ENCODE results near the gene LEPROT. TPM values are rescaled to one million over a fixed set of nuclear protein-coding genes. Genes with fewer than 3 reads are reported as not detected.
"Not testable (repeated sequence)": the region's sequence is repeated elsewhere in the genome, so short reads cannot be mapped to it uniquely, and the experiment has no call there.

LEPROT gene
- total RNA-seq, 1 donor from 2014 or later, result 49.2 TPM

DNA sequence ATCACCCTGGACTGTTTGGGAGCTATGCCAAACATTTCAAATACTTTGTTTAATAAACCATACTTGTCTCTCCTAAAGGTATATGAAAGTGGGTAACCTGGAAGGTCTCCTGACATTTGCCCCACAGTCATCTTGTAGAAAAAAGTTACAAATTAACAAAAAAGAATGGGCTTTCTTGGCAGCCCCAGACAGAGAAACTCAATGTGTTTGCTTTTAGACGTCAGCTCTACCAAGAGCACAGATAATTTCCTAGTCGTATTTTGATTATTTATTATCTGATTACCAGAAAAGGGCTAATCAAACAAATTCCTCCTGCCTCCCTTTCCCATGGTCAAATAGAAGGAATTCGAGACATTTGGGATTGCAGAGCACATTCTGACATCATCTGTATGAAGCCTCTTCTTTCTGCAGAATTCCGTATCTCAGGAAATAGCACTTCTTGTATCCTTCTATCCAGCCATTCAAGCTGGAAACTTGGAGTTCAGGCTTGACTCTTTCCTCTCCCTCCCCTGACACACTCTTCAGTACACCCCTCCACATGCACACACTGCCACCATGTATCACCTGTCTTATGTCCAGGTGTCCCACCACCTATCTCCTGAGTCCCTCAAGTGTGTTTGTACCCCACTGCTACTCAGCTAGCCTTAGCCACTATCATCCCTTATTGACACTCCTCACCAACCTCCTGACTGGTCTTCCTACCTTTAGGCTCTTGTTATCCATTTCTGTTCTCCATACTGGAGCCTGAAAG, 42.8 kb upstream of the LEPROT start:
- H3K27me3 Mint-ChIP-seq (ENCODE audit: insufficient read depth, low read depth), result peaks cover 2% of the 10 kb centered on the region
- DNase-seq (ENCODE audit: low spot score), result no peak
- peaks cover 3% of the 10 kb centered on the region for H3K9me3 Mint-ChIP-seq
- no peak overlapping the region for H3K4me2 ChIP-seq
- no peaks in the 10 kb centered on the region for H3K36me3 Mint-ChIP-seq
- H3K9me3 ChIP-seq (ENCODE audit: low read depth), result no peaks in the 10 kb centered on the region
- no peaks in the 10 kb centered on the region for H3K27me3 ChIP-seq
- H2AFZ ChIP-seq (replicated peaks), result no peak overlapping the region
- no peak overlapping the region for H3K9ac ChIP-seq
- no peaks in the 10 kb centered on the region for H3K4me1 Mint-ChIP-seq
- no peaks in the 10 kb centered on the region for H3K79me2 ChIP-seq (ENCODE audit: low read depth)
- H3K36me3 ChIP-seq, result no peaks in the 10 kb centered on the region
- no peak overlapping the region for H3K27ac ChIP-seq
- no peaks in the 10 kb centered on the region for H3K4me1 ChIP-seq
- no peaks in the 10 kb centered on the region for H4K20me1 ChIP-seq (ENCODE audit: low read depth)
- H3K4me3 Mint-ChIP-seq, result no peak overlapping the region
- H3F3A ChIP-seq (ENCODE audit: low read depth), result no peaks in the 10 kb centered on the region
- no peak for TF ChIP-seq EZH2phosphoT487 (IDR thresholded peaks at IDR 0.05)
- no peak for TF ChIP-seq EZH2 (IDR thresholded peaks at IDR 0.05)
- TF ChIP-seq CTCF (IDR thresholded peaks at IDR 0.05), result no peak
- H3K4me3 ChIP-seq, result no peak overlapping the region
- H3K27ac Mint-ChIP-seq, result no peak overlapping the region

DNA sequence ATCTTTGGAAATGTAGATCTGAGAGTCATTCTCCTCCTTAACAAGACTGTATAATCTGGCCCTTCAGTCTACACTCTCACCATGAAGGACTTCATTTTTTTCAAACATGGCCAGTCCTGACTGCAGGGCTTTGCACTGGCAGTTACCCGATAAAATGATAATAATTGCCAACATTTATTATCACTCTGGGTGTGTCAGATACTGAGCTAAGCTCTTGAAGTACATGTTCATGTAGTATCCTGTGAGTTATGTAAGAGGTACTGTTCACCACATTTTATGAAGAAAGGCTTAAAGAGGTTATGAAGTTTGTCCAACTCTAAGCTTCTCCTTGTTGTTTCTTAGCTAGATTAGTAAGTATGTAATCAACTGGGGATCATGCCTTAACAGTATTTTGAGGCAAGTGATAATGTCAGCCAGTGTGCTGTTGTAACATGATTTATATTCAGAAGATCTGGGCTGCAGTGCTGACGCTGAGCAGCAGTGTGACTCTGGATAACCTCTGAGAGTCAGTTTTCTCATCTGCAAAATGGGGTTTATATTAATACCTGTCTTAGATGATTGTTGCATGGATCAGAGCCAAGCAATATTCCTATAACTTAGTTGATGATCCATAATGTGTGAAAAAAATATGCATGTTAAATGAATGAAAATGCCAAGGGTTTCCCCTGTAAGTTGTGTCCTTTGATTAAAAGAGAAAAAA, 42.1 kb upstream of the LEPROT start:
- no peak overlapping the region for H3K9ac ChIP-seq
- H3K9me3 ChIP-seq (ENCODE audit: low read depth), result no peaks in the 10 kb centered on the region
- Mint-ChIP-seq H3K27ac (no peak overlapping the region), H3K27me3 (ENCODE audit: insufficient read depth, low read depth) (peaks cover 2% of the 10 kb centered on the region), H3K9me3 (peaks cover 3% of the 10 kb centered on the region), H3K36me3 (no peaks in the 10 kb centered on the region), H3K4me1 (no peaks in the 10 kb centered on the region), H3K4me3 (no peak overlapping the region)
- H4K20me1 ChIP-seq (ENCODE audit: low read depth), result no peaks in the 10 kb centered on the region
- no peaks in the 10 kb centered on the region for H3K4me1 ChIP-seq
- no peaks in the 10 kb centered on the region for H3K79me2 ChIP-seq (ENCODE audit: low read depth)
- H3K36me3 ChIP-seq, result no peaks in the 10 kb centered on the region
- no peak overlapping the region for H2AFZ ChIP-seq (replicated peaks)
- H3K27me3 ChIP-seq, result no peaks in the 10 kb centered on the region
- no peak overlapping the region for H3K27ac ChIP-seq
- DNase-seq (ENCODE audit: low spot score), result no peak
- H3F3A ChIP-seq (ENCODE audit: low read depth), result no peaks in the 10 kb centered on the region
- H3K4me2 ChIP-seq, result no peak overlapping the region
- no peak overlapping the region for H3K4me3 ChIP-seq
- TF ChIP-seq CTCF (IDR thresholded peaks at IDR 0.05), result no peak
- no peak for TF ChIP-seq EZH2phosphoT487 (IDR thresholded peaks at IDR 0.05)
- no peak for TF ChIP-seq EZH2 (IDR thresholded peaks at IDR 0.05)

GRCh38 chr1:65384426-65384825, 36.0 kb upstream of the LEPROT start:
- DNase-seq (ENCODE audit: low spot score); H3K36me3 Mint-ChIP-seq; H3K4me2 ChIP-seq; H3K9ac ChIP-seq; H3K36me3 ChIP-seq; H3K4me3 Mint-ChIP-seq; H3K79me2 ChIP-seq (ENCODE audit: low read depth); H2AFZ ChIP-seq (replicated peaks); H3K4me3 ChIP-seq; H3K9me3 Mint-ChIP-seq; H3K4me1 Mint-ChIP-seq; H3K27me3 ChIP-seq; H3K27ac Mint-ChIP-seq; H4K20me1 ChIP-seq (ENCODE audit: low read depth); H3F3A ChIP-seq (ENCODE audit: low read depth); H3K9me3 ChIP-seq (ENCODE audit: low read depth); H3K27me3 Mint-ChIP-seq (ENCODE audit: insufficient read depth, low read depth); H3K4me1 ChIP-seq; H3K27ac ChIP-seq: not testable (repeated sequence)

GRCh38 chr1:65386439-65386838, 34.0 kb upstream of the LEPROT start:
- H3K4me3 ChIP-seq, result no peak overlapping the region
- peaks cover 4% of the 10 kb centered on the region for H3K36me3 ChIP-seq
- no peaks in the 10 kb centered on the region for H3K27me3 ChIP-seq
- no peaks in the 10 kb centered on the region for H3F3A ChIP-seq (ENCODE audit: low read depth)
- H3K79me2 ChIP-seq (ENCODE audit: low read depth), result no peaks in the 10 kb centered on the region
- H3K9me3 Mint-ChIP-seq, result no peaks in the 10 kb centered on the region
- H3K36me3 Mint-ChIP-seq, result no peaks in the 10 kb centered on the region
- no peak for TF ChIP-seq EZH2phosphoT487 (IDR thresholded peaks at IDR 0.05)
- no peak for TF ChIP-seq EZH2 (IDR thresholded peaks at IDR 0.05)
- no peak for TF ChIP-seq CTCF (IDR thresholded peaks at IDR 0.05)
- no peaks in the 10 kb centered on the region for H3K4me1 Mint-ChIP-seq
- no peak overlapping the region for H3K27ac Mint-ChIP-seq
- DNase-seq (ENCODE audit: low spot score), result no peak
- H3K9me3 ChIP-seq (ENCODE audit: low read depth), result no peaks in the 10 kb centered on the region
- peaks cover 2% of the 10 kb centered on the region for H3K27me3 Mint-ChIP-seq (ENCODE audit: insufficient read depth, low read depth)
- H2AFZ ChIP-seq (replicated peaks), result no peak overlapping the region
- H3K4me2 ChIP-seq, result no peak overlapping the region
- H3K4me1 ChIP-seq, result no peaks in the 10 kb centered on the region
- H3K27ac ChIP-seq, result no peak overlapping the region
- no peaks in the 10 kb centered on the region for H4K20me1 ChIP-seq (ENCODE audit: low read depth)
- no peak overlapping the region for H3K9ac ChIP-seq
- no peak overlapping the region for H3K4me3 Mint-ChIP-seq
